Measurements from ENCODE around the gene FIGLA.

The FIGLA gene

DNA sequence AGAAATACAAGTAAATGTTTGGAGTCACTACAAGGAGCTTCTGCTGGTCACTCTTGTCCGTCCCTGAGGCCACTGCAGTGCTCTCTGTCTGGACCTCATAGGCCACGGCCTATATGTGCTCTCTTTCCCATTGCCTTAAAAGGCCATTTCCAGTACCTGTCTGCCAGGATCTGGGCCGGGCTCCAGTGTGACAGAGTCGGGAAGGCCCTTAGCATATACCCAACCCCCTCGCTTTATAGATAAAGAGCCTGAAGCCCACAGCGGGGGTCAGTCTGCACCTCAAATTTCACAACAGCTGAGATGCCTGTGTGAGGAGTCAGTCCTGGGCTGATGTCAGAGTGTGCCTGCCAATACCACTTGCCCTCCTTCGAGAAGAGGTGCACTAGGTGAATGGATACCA is 62.3 kb downstream of the FIGLA start:
- TF ChIP-seq, protein P1, sequence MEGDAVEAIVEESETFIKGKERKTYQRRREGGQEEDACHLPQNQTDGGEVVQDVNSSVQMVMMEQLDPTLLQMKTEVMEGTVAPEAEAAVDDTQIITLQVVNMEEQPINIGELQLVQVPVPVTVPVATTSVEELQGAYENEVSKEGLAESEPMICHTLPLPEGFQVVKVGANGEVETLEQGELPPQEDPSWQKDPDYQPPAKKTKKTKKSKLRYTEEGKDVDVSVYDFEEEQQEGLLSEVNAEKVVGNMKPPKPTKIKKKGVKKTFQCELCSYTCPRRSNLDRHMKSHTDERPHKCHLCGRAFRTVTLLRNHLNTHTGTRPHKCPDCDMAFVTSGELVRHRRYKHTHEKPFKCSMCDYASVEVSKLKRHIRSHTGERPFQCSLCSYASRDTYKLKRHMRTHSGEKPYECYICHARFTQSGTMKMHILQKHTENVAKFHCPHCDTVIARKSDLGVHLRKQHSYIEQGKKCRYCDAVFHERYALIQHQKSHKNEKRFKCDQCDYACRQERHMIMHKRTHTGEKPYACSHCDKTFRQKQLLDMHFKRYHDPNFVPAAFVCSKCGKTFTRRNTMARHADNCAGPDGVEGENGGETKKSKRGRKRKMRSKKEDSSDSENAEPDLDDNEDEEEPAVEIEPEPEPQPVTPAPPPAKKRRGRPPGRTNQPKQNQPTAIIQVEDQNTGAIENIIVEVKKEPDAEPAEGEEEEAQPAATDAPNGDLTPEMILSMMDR (IDR thresholded peaks at IDR 0.05; ENCODE audit: low read depth, low read length), result no peak
- TF ChIP-seq POLR2A (IDR thresholded peaks at IDR 0.05; ENCODE audit: extremely low read depth, insufficient read length), result no peak
- TF ChIP-seq MAX (IDR thresholded peaks at IDR 0.05; ENCODE audit: low read depth, low read length), result no peak
- no peak for TF ChIP-seq MYC (IDR thresholded peaks at IDR 0.05; ENCODE audit: low read depth, low read length)
- H3K4me3 ChIP-seq (ENCODE audit: low read depth, low read length), result no peak overlapping the region
- DNase-seq (ENCODE audit: low read depth), result no peak
